ENCODE results near the gene C6orf136.
A peak's percentile ranks its signal among the peaks of the same experiment; 100 is the strongest.

The C6orf136 gene

GRCh38 chr6:30612687-30613248, 34.2 kb upstream of the C6orf136 start:
- no peak for DNase-seq (ENCODE audit: low spot score in 2 of 2)
- H3K4me3 ChIP-seq, result no peak overlapping the region
- no peaks in the 10 kb centered on the region for H3K9me3 ChIP-seq
- in situ Hi-C loops (cut with MboI; ENCODE audit: low sequenced_read_pairs), result no loop called here
- H3K4me1 ChIP-seq, result peaks cover 27% of the 10 kb centered on the region
- H3K36me3 ChIP-seq (replicated peaks), result peaks cover 74% of the 10 kb centered on the region
- no peaks in the 10 kb centered on the region for H3K27me3 ChIP-seq (ENCODE audit: low read depth)

- peaks cover 67% of the 10 kb centered on the region for H3K36me3 ChIP-seq (replicated peaks)
- no peak overlapping the region for H3K4me3 ChIP-seq
- H3K27me3 ChIP-seq (ENCODE audit: low read depth), result no peaks in the 10 kb centered on the region
- peaks cover 27% of the 10 kb centered on the region for H3K4me1 ChIP-seq
- in situ Hi-C loops (cut with MboI; ENCODE audit: low sequenced_read_pairs), result no loop called here
- no peak for DNase-seq (ENCODE audit: low spot score in 2 of 2)
- no peaks in the 10 kb centered on the region for H3K9me3 ChIP-seq
Measured at GRCh38 chr6:30613251-30614043, 33.5 kb upstream of the C6orf136 start.

- peaks cover 63% of the 10 kb centered on the region for H3K36me3 ChIP-seq (replicated peaks)
- H3K4me1 ChIP-seq, result peaks cover 32% of the 10 kb centered on the region
- in situ Hi-C loops (cut with MboI; ENCODE audit: low sequenced_read_pairs), result no loop called here
- peak overlapping the region; percentile 99 for H3K4me3 ChIP-seq
- no peak for DNase-seq (ENCODE audit: low spot score in 2 of 2)
- no peaks in the 10 kb centered on the region for H3K9me3 ChIP-seq
- no peaks in the 10 kb centered on the region for H3K27me3 ChIP-seq (ENCODE audit: low read depth)
Measured at GRCh38 chr6:30614044-30614842, 32.7 kb upstream of the C6orf136 start.

GRCh38 chr6:30614843-30615218, 32.1 kb upstream of the C6orf136 start:
- DNase-seq (ENCODE audit: low spot score in 2 of 2), result peak; percentile 92 to 93
- Histone ChIP-seq H3K9me3 (no peaks in the 10 kb centered on the region), H3K27me3 (ENCODE audit: low read depth) (no peaks in the 10 kb centered on the region), H3K36me3 (replicated peaks) (peaks cover 63% of the 10 kb centered on the region), H3K4me1 (peaks cover 32% of the 10 kb centered on the region), H3K4me3 (peak overlapping the region; percentile 99)
- in situ Hi-C loops (cut with MboI; ENCODE audit: low sequenced_read_pairs), result loop anchor here (5.0 kb wide), 1 partner anchor 107 kb away; the partner anchor contains the start of gene TUBB

GRCh38 chr6:30615219-30615957, 31.5 kb upstream of the C6orf136 start:
- Histone ChIP-seq H3K9me3 (no peaks in the 10 kb centered on the region), H3K36me3 (replicated peaks) (peaks cover 63% of the 10 kb centered on the region), H3K4me1 (peaks cover 32% of the 10 kb centered on the region), H3K27me3 (ENCODE audit: low read depth) (no peaks in the 10 kb centered on the region), H3K4me3 (peak overlapping the region; percentile 99)
- DNase-seq (ENCODE audit: low spot score in 2 of 2), result peak; percentile 82 to 94
- in situ Hi-C loops (cut with MboI; ENCODE audit: low sequenced_read_pairs), result loop anchor here (5.0 kb wide), 1 partner anchor 107 kb away; the partner anchor contains the start of gene TUBB

- Histone ChIP-seq H3K4me1 (peaks cover 32% of the 10 kb centered on the region), H3K27me3 (ENCODE audit: low read depth) (no peaks in the 10 kb centered on the region), H3K36me3 (replicated peaks) (peaks cover 65% of the 10 kb centered on the region), H3K4me3 (peak overlapping the region; percentile 99), H3K9me3 (no peaks in the 10 kb centered on the region)
- in situ Hi-C loops (cut with MboI; ENCODE audit: low sequenced_read_pairs), result loop anchor here (5.0 kb wide), 1 partner anchor 106 kb away; the partner anchor contains the start of gene TUBB
- peak; percentile 42 to 58 for DNase-seq (ENCODE audit: low spot score in 2 of 2)
Measured at GRCh38 chr6:30615958-30616810, 30.7 kb upstream of the C6orf136 start.

- no peaks in the 10 kb centered on the region for H3K9me3 ChIP-seq
- peaks cover 65% of the 10 kb centered on the region for H3K36me3 ChIP-seq (replicated peaks)
- peak within 1 kb of the TSS; percentile 99 for H3K4me3 ChIP-seq
- in situ Hi-C loops (cut with MboI; ENCODE audit: low sequenced_read_pairs), result loop anchor here (5.0 kb wide), 1 partner anchor 105 kb away; the partner anchor contains the start of gene TUBB
- no peaks in the 10 kb centered on the region for H3K27me3 ChIP-seq (ENCODE audit: low read depth)
- peaks cover 28% of the 10 kb centered on the region for H3K4me1 ChIP-seq
- peak; percentile 99 for DNase-seq (ENCODE audit: low spot score in 2 of 2)
Measured at GRCh38 chr6:30616811-30617564, 29.9 kb upstream of the C6orf136 start, which contains the start of gene PPP1R10. TSS of gene PPP1R10 (minus strand) at chr6:30617243. CDS start at chr6:30609944, 7,299 bp downstream.

GRCh38 chr6:30617565-30618269, 29.2 kb upstream of the C6orf136 start, which contains the start of gene MRPS18B:
TSS of gene MRPS18B (plus strand) at chr6:30617840. CDS start at chr6:30617866, 26 bp downstream.
- no peaks in the 10 kb centered on the region for H3K9me3 ChIP-seq
- peaks cover 67% of the 10 kb centered on the region for H3K36me3 ChIP-seq (replicated peaks)
- peaks cover 25% of the 10 kb centered on the region for H3K4me1 ChIP-seq
- no peaks in the 10 kb centered on the region for H3K27me3 ChIP-seq (ENCODE audit: low read depth)
- peak; percentile 94 to 96 for DNase-seq (ENCODE audit: low spot score in 2 of 2)
- H3K4me3 ChIP-seq, result peak within 1 kb of the TSS; percentile 99
- in situ Hi-C loops (cut with MboI; ENCODE audit: low sequenced_read_pairs), result loop anchor here (5.0 kb wide), 1 partner anchor 105 kb away; the partner anchor contains the start of gene TUBB

GRCh38 chr6:30618270-30618797, 28.6 kb upstream of the C6orf136 start:
- Histone ChIP-seq H3K4me3 (peak overlapping the region; percentile 99), H3K4me1 (peaks cover 19% of the 10 kb centered on the region), H3K9me3 (no peaks in the 10 kb centered on the region), H3K36me3 (replicated peaks) (peaks cover 64% of the 10 kb centered on the region), H3K27me3 (ENCODE audit: low read depth) (no peaks in the 10 kb centered on the region)
- in situ Hi-C loops (cut with MboI; ENCODE audit: low sequenced_read_pairs), result loop anchor here (5.0 kb wide), 1 partner anchor 104 kb away; the partner anchor contains the start of gene TUBB
- DNase-seq (ENCODE audit: low spot score in 2 of 2), result no peak

- no peak for DNase-seq (ENCODE audit: low spot score in 2 of 2)
- Histone ChIP-seq H3K4me3 (no peak overlapping the region), H3K36me3 (replicated peaks) (peaks cover 58% of the 10 kb centered on the region), H3K9me3 (no peaks in the 10 kb centered on the region), H3K27me3 (ENCODE audit: low read depth) (no peaks in the 10 kb centered on the region), H3K4me1 (peaks cover 7% of the 10 kb centered on the region; the same call in 1 of the 2 replicates)
- in situ Hi-C loops (cut with MboI; ENCODE audit: low sequenced_read_pairs), result loop anchor here (5.0 kb wide), 1 partner anchor 103 kb away; the partner anchor contains the start of gene TUBB
Measured at GRCh38 chr6:30619561-30619960, 27.4 kb upstream of the C6orf136 start.

- Histone ChIP-seq H3K27me3 (ENCODE audit: low read depth) (no peaks in the 10 kb centered on the region), H3K4me3 (no peak overlapping the region), H3K36me3 (replicated peaks) (peaks cover 64% of the 10 kb centered on the region), H3K9me3 (no peaks in the 10 kb centered on the region), H3K4me1 (peaks cover 7% of the 10 kb centered on the region; the same call in 1 of the 2 replicates)
- DNase-seq (ENCODE audit: low spot score in 2 of 2), result no peak
- in situ Hi-C loops (cut with MboI; ENCODE audit: low sequenced_read_pairs), result no loop called here
Measured at GRCh38 chr6:30625511-30625910, 21.4 kb upstream of the C6orf136 start.

Measured in HAP-1 (cell line).